HUES48 (cell line): ENCODE measurements around the gene HUNK.

Experiments
- H3K27ac ChIP-seq: one replicate; pipeline ENCODE4 v1.7.0; 2013; ENCODE audit warnings: low read depth, low read length, inconsistent platforms
- H3K27me3 ChIP-seq: 2 replicates; pipeline ENCODE4 v1.6.1; 2013; ENCODE audit warnings: mild to moderate bottlenecking, low read length; ENCODE audit not compliant: control insufficient read depth, insufficient read depth
- H3K36me3 ChIP-seq: 2 replicates; pipeline ENCODE4 v1.6.1; 2013; ENCODE audit warnings: low read length; ENCODE audit not compliant: control insufficient read depth, insufficient read depth
- H3K4me1 ChIP-seq: 2 replicates; pipeline ENCODE4 v1.6.1; 2013; ENCODE audit warnings: mild to moderate bottlenecking, low read length; ENCODE audit not compliant: control insufficient read depth, insufficient read depth
- H3K4me3 ChIP-seq: 2 replicates; pipeline ENCODE4 v1.5.1; 2013; ENCODE audit warnings: mild to moderate bottlenecking, low read depth, low read length
- H3K9ac ChIP-seq: 2 replicates; pipeline ENCODE4 v1.6.1; 2013; ENCODE audit warnings: mild to moderate bottlenecking, low read depth, low read length, moderate library complexity
- H3K9me3 ChIP-seq: 2 replicates; pipeline ENCODE4 v1.6.1; 2013; ENCODE audit warnings: low read length; ENCODE audit not compliant: control insufficient read depth, insufficient read depth

Gene HUNK

DNA sequence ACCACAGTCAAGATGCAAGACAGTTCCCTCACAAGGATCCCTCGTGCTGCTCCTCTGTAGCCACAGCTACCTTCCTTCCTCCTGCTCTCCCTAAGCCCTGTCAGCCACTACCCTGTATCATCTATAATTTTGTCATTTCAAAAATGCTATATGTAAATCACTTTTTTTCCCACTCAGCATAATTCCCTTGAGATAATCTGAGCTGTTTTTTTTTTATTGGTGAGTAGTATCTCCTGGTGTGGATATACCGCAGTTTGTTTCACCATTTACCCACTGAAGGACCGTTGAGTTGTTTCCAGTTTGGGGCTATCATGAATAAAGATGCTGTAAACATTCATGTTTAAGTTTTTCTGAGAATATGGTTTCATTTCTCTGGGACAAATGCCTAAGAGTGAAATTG, 88.2 kb downstream of the HUNK start:
- no peak overlapping the region for H3K4me3 ChIP-seq

DNA sequence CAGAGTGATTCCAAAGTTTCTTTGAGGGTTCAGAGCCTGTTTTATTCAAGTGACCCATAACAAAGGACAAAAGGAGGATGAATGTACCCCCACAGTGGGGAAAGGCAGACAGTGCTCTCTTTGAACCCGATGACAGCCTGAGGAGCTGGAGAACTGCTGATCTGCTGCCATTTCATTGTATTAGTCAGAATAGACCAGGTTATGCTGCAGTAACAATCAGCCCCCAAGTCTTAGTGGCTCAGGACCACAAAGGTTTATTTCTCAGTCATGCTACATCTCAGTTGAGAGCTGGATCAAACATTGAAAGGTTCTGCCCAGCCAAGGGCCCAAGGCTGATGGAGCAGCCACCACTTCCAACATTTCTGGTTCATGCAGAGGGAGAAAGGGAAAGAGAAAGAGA, 88.9 kb downstream of the HUNK start:
- no peaks in the 10 kb centered on the region for H3K9me3 ChIP-seq
- H3K27me3 ChIP-seq = no peaks in the 10 kb centered on the region
- no peak overlapping the region for H3K4me3 ChIP-seq
- peaks cover 9% of the 10 kb centered on the region; the same call in 1 of the 2 replicates for H3K36me3 ChIP-seq
- no peak overlapping the region for H3K27ac ChIP-seq
- H3K4me1 ChIP-seq = no peaks in the 10 kb centered on the region
- H3K9ac ChIP-seq = no peak overlapping the region

More for the DNA sequence above, 88.2 kb downstream of the HUNK start:
- Histone ChIP-seq H3K9ac (no peak overlapping the region), H3K27ac (no peak overlapping the region), H3K9me3 (no peaks in the 10 kb centered on the region), H3K36me3 (peaks cover 9% of the 10 kb centered on the region; the same call in 1 of the 2 replicates), H3K27me3 (no peaks in the 10 kb centered on the region), H3K4me1 (no peaks in the 10 kb centered on the region)

DNA sequence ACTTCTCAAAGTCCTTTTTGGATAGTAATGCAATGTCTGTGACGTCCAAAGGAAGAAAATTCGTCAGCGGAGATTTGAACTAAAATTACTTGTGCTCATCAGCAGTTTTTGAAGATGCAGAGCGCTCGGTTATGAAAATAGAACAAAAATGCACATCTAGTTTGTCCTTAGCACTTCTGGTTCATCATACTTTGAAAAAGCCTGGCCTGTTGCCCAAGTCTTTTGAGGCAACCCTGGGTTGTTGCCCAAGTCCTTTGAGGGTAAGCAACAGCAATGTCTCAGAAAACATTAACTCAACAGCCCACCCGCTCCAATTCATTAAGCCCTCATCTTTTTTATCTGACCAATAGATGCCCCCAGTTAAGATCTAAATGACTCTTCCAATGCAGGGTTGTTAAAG, 91.9 kb downstream of the HUNK start:
- Histone ChIP-seq H3K9ac (no peak overlapping the region), H3K27me3 (no peaks in the 10 kb centered on the region), H3K4me3 (no peak overlapping the region), H3K27ac (no peak overlapping the region), H3K36me3 (peaks cover 2% of the 10 kb centered on the region), H3K4me1 (no peaks in the 10 kb centered on the region), H3K9me3 (no peaks in the 10 kb centered on the region)

DNA sequence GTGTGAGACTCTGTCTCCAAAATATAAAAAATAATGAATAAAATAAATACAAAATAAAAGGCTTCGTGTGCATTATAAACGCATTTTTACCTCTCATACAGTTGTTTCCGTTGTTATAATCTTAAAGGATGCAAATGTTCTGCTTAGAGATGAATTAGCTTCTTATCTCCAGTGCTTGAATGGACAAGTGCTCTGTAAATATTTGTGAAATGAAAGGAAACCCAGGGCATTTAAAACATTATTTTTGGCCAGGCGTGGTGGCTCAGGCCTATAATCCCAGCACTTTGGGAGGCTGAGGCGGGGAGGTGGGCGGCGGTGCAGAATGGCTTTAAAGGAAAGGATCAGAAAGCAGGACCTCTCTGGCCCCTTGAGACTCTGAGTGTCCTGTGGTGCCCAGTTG, 94.5 kb downstream of the HUNK start:
- no peak overlapping the region for H3K27ac ChIP-seq
- no peaks in the 10 kb centered on the region for H3K4me1 ChIP-seq
- H3K4me3 ChIP-seq = no peak overlapping the region
- H3K27me3 ChIP-seq = no peaks in the 10 kb centered on the region
- H3K36me3 ChIP-seq = peaks cover 2% of the 10 kb centered on the region; the same call in 1 of the 2 replicates
- H3K9me3 ChIP-seq = no peaks in the 10 kb centered on the region
- H3K9ac ChIP-seq = no peak overlapping the region

- Histone ChIP-seq H3K9me3 (no peaks in the 10 kb centered on the region), H3K27ac (no peak overlapping the region), H3K4me3 (no peak overlapping the region), H3K4me1 (peaks cover 10% of the 10 kb centered on the region; the same call in 1 of the 2 replicates), H3K9ac (no peak overlapping the region), H3K36me3 (peaks cover 2% of the 10 kb centered on the region; the same call in 1 of the 2 replicates), H3K27me3 (no peaks in the 10 kb centered on the region)
These were observed 99.8 kb downstream of the HUNK start for GRCh38 chr21:31972622-31973021.

GRCh38 chr21:31973402-31973944, 100.7 kb downstream of the HUNK start:
- Histone ChIP-seq H3K36me3 (peaks cover 2% of the 10 kb centered on the region; the same call in 1 of the 2 replicates), H3K4me3 (no peak overlapping the region), H3K27me3 (no peaks in the 10 kb centered on the region), H3K9me3 (no peaks in the 10 kb centered on the region), H3K4me1 (peaks cover 10% of the 10 kb centered on the region; the same call in 1 of the 2 replicates), H3K9ac (no peak overlapping the region), H3K27ac (no peak overlapping the region)

DNA sequence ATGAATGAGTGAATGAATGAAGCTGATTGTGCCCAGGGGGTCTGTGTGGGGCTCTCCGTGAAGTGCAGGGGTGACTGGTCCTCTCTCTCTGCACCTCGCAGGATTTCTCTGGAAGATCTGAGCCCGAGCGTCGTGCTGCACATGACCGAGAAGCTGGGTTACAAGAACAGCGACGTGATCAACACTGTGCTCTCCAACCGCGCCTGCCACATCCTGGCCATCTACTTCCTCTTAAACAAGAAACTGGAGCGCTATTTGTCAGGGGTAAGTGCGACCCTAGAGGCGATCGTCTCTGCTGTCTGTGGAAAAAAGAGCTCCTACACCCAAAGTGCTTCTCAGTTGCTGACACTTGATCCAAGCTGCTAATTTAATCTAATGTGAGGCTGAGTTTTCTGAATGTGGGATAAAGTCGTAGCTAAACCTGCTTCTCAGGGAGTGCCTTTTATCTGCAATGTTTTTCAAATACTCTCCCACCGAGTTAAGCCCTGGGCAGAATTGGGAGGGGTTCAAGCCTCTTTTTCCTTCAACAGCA, 101.7 kb downstream of the HUNK start:
- H3K9me3 ChIP-seq = no peaks in the 10 kb centered on the region
- H3K36me3 ChIP-seq = no peaks in the 10 kb centered on the region; the same call in 1 of the 2 replicates
- no peaks in the 10 kb centered on the region for H3K27me3 ChIP-seq
- no peak overlapping the region for H3K9ac ChIP-seq
- no peak overlapping the region for H3K4me3 ChIP-seq
- peak overlapping the region; percentile 41 for H3K27ac ChIP-seq
- peaks cover 10% of the 10 kb centered on the region; the same call in 1 of the 2 replicates for H3K4me1 ChIP-seq

- H3K27me3 ChIP-seq = no peaks in the 10 kb centered on the region
- H3K27ac ChIP-seq = no peak overlapping the region
- no peaks in the 10 kb centered on the region for H3K9me3 ChIP-seq
- H3K9ac ChIP-seq = no peak overlapping the region
- H3K4me3 ChIP-seq = no peak overlapping the region
- peaks cover 10% of the 10 kb centered on the region; the same call in 1 of the 2 replicates for H3K4me1 ChIP-seq
- no peaks in the 10 kb centered on the region; the same call in 1 of the 2 replicates for H3K36me3 ChIP-seq
These were observed 102.7 kb downstream of the HUNK start for GRCh38 chr21:31975491-31975890.

- H3K27me3 ChIP-seq = no peaks in the 10 kb centered on the region
- H3K4me3 ChIP-seq = no peak overlapping the region
- no peaks in the 10 kb centered on the region; the same call in 1 of the 2 replicates for H3K36me3 ChIP-seq
- H3K9ac ChIP-seq = no peak overlapping the region
- H3K27ac ChIP-seq = no peak overlapping the region
- peaks cover 10% of the 10 kb centered on the region; the same call in 1 of the 2 replicates for H3K4me1 ChIP-seq
- no peaks in the 10 kb centered on the region for H3K9me3 ChIP-seq
These were observed 105.0 kb downstream of the HUNK start for GRCh38 chr21:31977816-31978215.

DNA sequence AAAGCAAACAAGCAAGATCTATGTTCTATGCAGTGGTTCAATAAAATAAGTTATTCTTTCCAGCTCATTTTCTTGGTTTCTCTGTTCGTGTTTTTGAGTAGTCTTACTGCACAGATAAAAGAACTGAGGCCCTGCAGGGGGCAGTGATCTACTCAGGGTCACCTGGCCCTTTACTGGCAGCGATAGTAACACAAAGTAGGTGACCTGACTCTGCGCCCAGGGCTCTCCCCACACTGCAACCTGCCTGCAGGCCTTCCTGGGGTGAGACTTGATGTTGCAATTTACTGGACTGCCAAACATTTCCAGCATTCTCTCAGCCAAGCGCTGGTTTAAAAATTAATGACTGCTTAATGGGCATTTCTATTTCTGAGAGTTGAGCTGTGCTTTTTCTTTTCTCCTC, 110.3 kb downstream of the HUNK start:
- Histone ChIP-seq H3K27ac (no peak overlapping the region), H3K4me1 (no peaks in the 10 kb centered on the region), H3K36me3 (peaks cover 8% of the 10 kb centered on the region; the same call in 1 of the 2 replicates), H3K4me3 (no peak overlapping the region), H3K9ac (no peak overlapping the region), H3K27me3 (no peaks in the 10 kb centered on the region), H3K9me3 (no peaks in the 10 kb centered on the region)

- no peaks in the 10 kb centered on the region for H3K27me3 ChIP-seq
- no peaks in the 10 kb centered on the region for H3K4me1 ChIP-seq
- peaks cover 8% of the 10 kb centered on the region; the same call in 1 of the 2 replicates for H3K36me3 ChIP-seq
- no peaks in the 10 kb centered on the region for H3K9me3 ChIP-seq
- H3K27ac ChIP-seq = no peak overlapping the region
- H3K9ac ChIP-seq = no peak overlapping the region
- H3K4me3 ChIP-seq = no peak overlapping the region
These were observed 110.7 kb downstream of the HUNK start for GRCh38 chr21:31983554-31983953.
